Stimulated activated CD4-positive, alpha-beta T cell treated with anti-CD3 and anti-CD28 coated beads, TNF-alpha, amount 100 ng/mL, for 24 hours (primary cell): ENCODE results near the gene MAD2L2.

Source experiments
- DNase-seq, 3 experiments: peaks; one replicate each; pipeline ENCODE4 v3.0.0-alpha.2; 2020; ENCODE audit warnings: low read depth in 3 of 3

The MAD2L2 gene

GRCh38 chr1:11629184-11630016 is 51.5 kb downstream of the MAD2L2 start:
- no peak for DNase-seq

DNA sequence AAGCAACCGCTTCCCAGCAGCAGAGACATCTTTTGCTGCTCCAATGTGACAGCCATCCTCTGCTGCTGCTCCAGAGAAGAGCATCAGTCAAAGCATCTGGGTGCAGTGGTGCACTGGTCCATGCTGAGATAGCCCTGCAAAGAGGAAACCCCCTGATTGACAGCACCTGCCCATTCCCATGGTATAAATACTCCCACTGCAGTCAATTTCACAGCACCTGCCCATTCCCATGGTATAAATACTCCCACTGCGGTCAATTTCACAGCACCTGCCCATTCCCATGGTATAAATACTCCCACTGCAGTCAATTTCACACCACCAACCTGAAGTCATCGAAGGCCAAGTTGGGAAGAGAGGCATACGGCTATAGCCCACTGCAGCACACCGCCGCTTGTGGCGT is 52.2 kb downstream of the MAD2L2 start:
- no peak for DNase-seq

GRCh38 chr1:11626551-11626950 is 54.4 kb downstream of the MAD2L2 start:
- no peak for DNase-seq
